ENCODE data around the gene FUT3. TPM values are rescaled to one million over a fixed set of nuclear protein-coding genes. Genes with fewer than 3 reads are reported as not detected.
A peak's percentile ranks its signal among the peaks of the same experiment; 100 is the strongest.

Gene FUT3
- total and polyA plus RNA-seq, 2 of the 4 experiments (the other 2 are of a cell fraction), result not detected

- peak within 1 kb of the TSS; percentile 94 for H2AFZ ChIP-seq (replicated peaks; ENCODE audit: low read length, poor library complexity)
- no peaks in the 10 kb centered on the region for H4K20me1 ChIP-seq (ENCODE audit: insufficient read depth, low read length)
- no peak within 1 kb of the TSS for H3K56ac ChIP-seq (ENCODE audit: extremely low read depth, insufficient read depth, low read length)
- H3K9me1 ChIP-seq (ENCODE audit: insufficient read depth, low read length), result no peaks in the 10 kb centered on the region
- no peaks in the 10 kb centered on the region for H3K9me3 ChIP-seq (ENCODE audit: control insufficient read depth, insufficient read depth, low read length)
- peak within 1 kb of the TSS; percentile 72 for H2AK9ac ChIP-seq (replicated peaks; ENCODE audit: low read depth, low read length, poor library complexity)
- no peak within 1 kb of the TSS for H3K14ac ChIP-seq (replicated peaks; ENCODE audit: low read depth, low read length)
- in situ Hi-C loops (cut with MboI; ENCODE audit: low sequenced_read_pairs) (loop anchor here (5.0 to 10.0 kb wide), 2 partner anchors 88 to 220 kb away; no protein-coding TSS in a partner anchor), intact Hi-C loops (cut with micrococcal nuclease) (loop anchor here (1.0 to 10.0 kb wide), 3 partner anchors 88 to 218 kb away; no protein-coding TSS in a partner anchor), dilution Hi-C loops (cut with HindIII; ENCODE audit: low sequenced_read_pairs, unreplicated experiment) (no loop called here)
- no peak within 1 kb of the TSS for H4K91ac ChIP-seq (ENCODE audit: insufficient read depth, low read depth, low read length)
- no peak within 1 kb of the TSS for H3K9ac ChIP-seq (ENCODE audit: low read depth, low read length)
- ChIA-PET CTCF (interaction anchor here (0.7 to 1.9 kb wide), 22 partner anchors 10 to 322 kb away, joined by 3 to 37 read pairs (median 5); partner anchors contain the start of genes DUS3L, NDUFA11 and VMAC), POLR2A (ENCODE audit: unreplicated experiment) (interaction anchor here (0.9 to 1.5 kb wide), 3 partner anchors 23 to 98 kb away, joined by 3 to 4 read pairs (median 3); no protein-coding TSS in a partner anchor)
- 0% methylated on average over 1 of the region's 107 CpGs; no CpG with 5 or more reads in 1 of the 2 experiments for WGBS, 2 experiments (ENCODE audit: extremely low coverage in 2 of 2, insufficient read length in 1 of 2)
- no peak within 1 kb of the TSS for H2BK15ac ChIP-seq (ENCODE audit: low read depth, low read length)
- no peak within 1 kb of the TSS for H3K27ac ChIP-seq (ENCODE audit: insufficient read depth, low read length)
- TF ChIP-seq MAFK (IDR thresholded peaks at IDR 0.05; ENCODE audit: low read depth, low read length), result no peak
- TF ChIP-seq CEBPB (IDR thresholded peaks at IDR 0.05; ENCODE audit: low read depth, low read length), result no peak
- no peak for TF ChIP-seq MXI1 (IDR thresholded peaks at IDR 0.05; ENCODE audit: borderline replicate concordance, low read depth, low read length)
- no peak for TF ChIP-seq RFX5 (IDR thresholded peaks at IDR 0.05; ENCODE audit: low read depth, low read length)
- no peak for TF ChIP-seq CTCF (conservative IDR thresholded peaks at IDR 0.05; ENCODE audit: low read depth, low read length)
- BruUV-seq (replicated peaks), result no TSS peak
- H2BK5ac ChIP-seq (ENCODE audit: low read depth, low read length, poor library complexity, severe bottlenecking), result no peak within 1 kb of the TSS
- no peak within 1 kb of the TSS for H2BK120ac ChIP-seq (ENCODE audit: low read depth, low read length)
- H4K5ac ChIP-seq (ENCODE audit: low read depth, low read length), result no peak within 1 kb of the TSS
- H3K4ac ChIP-seq (ENCODE audit: low read depth, low read length), result no peak within 1 kb of the TSS
- ATAC-seq (ENCODE audit: low read depth) (peak; percentile 9), DNase-seq (no peak)
- no peak within 1 kb of the TSS for H3K23ac ChIP-seq (ENCODE audit: low read depth, low read length)
- H3K18ac ChIP-seq (ENCODE audit: low read depth, low read length), result no peak within 1 kb of the TSS
- H3K4me1 ChIP-seq (ENCODE audit: control insufficient read depth, insufficient read depth, low read length), result peaks cover 3% of the 10 kb centered on the region; the same call in 1 of the 2 replicates
- H4K8ac ChIP-seq (ENCODE audit: low read depth in 2 of 2, low read length in 2 of 2), result no peak within 1 kb of the TSS
- H3K27me3 ChIP-seq (ENCODE audit: control insufficient read depth, insufficient read depth, low read length), result peaks cover 27% of the 10 kb centered on the region
- H2AK5ac ChIP-seq (ENCODE audit: low read depth, low read length), result no peak within 1 kb of the TSS
- no peaks in the 10 kb centered on the region for H3K79me1 ChIP-seq (ENCODE audit: low read depth in 1 of 2, low read length in 2 of 2)
- H3K36me3 ChIP-seq (ENCODE audit: control insufficient read depth, insufficient read depth, low read length), result no peaks in the 10 kb centered on the region
- H2BK20ac ChIP-seq (ENCODE audit: low read depth, low read length), result no peak within 1 kb of the TSS
- peak within 1 kb of the TSS; percentile 18 for H3K4me2 ChIP-seq (ENCODE audit: low read depth, low read length)
- peak within 1 kb of the TSS; percentile 32 for H3K4me3 ChIP-seq (ENCODE audit: insufficient read depth, low read depth, low read length)
Observed at GRCh38 chr19:5804516-5805461, 46.5 kb downstream of the FUT3 start, which contains the start of gene NRTN. TSS of gene NRTN (plus strand) at chr19:5805067. CDS start at chr19:5824166, 19,099 bp downstream.
